GM12873 (cell line): ENCODE data around the gene SAPCD1.

ENCODE experiments used
- CTCF ChIP-seq: IDR thresholded peaks from 2 replicates; pipeline ENCODE4 v1.5.1; 2012; ENCODE audit warnings: low read depth, mild to moderate bottlenecking, moderate library complexity, low read length, control low read depth; ENCODE audit not compliant: insufficient read depth; ENCODE audit errors: missing control alignments

SAPCD1 gene

GRCh38 chr6:31730631-31731086, 31.8 kb upstream of the SAPCD1 start:
- TF ChIP-seq CTCF, result no peak

- TF ChIP-seq CTCF, result no peak
Observed at GRCh38 chr6:31732029-31732428, 30.4 kb upstream of the SAPCD1 start.

- TF ChIP-seq CTCF, result no peak
Observed at GRCh38 chr6:31733734-31734133, 28.7 kb upstream of the SAPCD1 start.

GRCh38 chr6:31734247-31734820, 28.1 kb upstream of the SAPCD1 start:
- TF ChIP-seq CTCF, result no peak

GRCh38 chr6:31734821-31735406, 27.5 kb upstream of the SAPCD1 start:
- TF ChIP-seq CTCF, result no peak

GRCh38 chr6:31736021-31736767, 26.3 kb upstream of the SAPCD1 start, which contains the start of gene CLIC1:
CLIC1 (minus strand) TSS chr6:31736530; CDS start chr6:31736300, 230 bp downstream.
- TF ChIP-seq CTCF, result no peak

GRCh38 chr6:31736768-31737314, 25.6 kb upstream of the SAPCD1 start:
- TF ChIP-seq CTCF, result no peak
